ENCODE measurements around the gene AFDN.

Gene AFDN

DNA sequence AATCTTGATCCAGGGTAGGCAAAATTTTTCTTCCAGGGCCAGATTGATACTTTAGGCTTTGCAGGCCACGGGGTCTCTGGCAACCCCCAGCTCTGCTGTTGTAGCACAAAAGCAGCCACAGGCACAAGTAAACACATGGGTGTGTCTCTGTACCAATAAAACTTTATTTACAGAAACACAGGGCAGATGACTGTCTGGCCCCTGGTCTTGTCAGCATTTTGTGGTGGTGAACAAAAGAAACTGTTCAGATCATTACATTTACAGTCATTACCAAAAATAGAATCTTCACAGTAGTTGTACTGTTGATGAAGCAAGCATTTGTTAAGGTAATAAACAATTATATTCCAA lies 125.8 kb downstream of the AFDN start:
- TF ChIP-seq, protein P1, sequence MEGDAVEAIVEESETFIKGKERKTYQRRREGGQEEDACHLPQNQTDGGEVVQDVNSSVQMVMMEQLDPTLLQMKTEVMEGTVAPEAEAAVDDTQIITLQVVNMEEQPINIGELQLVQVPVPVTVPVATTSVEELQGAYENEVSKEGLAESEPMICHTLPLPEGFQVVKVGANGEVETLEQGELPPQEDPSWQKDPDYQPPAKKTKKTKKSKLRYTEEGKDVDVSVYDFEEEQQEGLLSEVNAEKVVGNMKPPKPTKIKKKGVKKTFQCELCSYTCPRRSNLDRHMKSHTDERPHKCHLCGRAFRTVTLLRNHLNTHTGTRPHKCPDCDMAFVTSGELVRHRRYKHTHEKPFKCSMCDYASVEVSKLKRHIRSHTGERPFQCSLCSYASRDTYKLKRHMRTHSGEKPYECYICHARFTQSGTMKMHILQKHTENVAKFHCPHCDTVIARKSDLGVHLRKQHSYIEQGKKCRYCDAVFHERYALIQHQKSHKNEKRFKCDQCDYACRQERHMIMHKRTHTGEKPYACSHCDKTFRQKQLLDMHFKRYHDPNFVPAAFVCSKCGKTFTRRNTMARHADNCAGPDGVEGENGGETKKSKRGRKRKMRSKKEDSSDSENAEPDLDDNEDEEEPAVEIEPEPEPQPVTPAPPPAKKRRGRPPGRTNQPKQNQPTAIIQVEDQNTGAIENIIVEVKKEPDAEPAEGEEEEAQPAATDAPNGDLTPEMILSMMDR (IDR thresholded peaks at IDR 0.05) = no peak

- TF ChIP-seq, protein P1 (IDR thresholded peaks at IDR 0.05) = no peak
Measured at GRCh38 chr6:167953551-167953950, 126.8 kb downstream of the AFDN start.

DNA sequence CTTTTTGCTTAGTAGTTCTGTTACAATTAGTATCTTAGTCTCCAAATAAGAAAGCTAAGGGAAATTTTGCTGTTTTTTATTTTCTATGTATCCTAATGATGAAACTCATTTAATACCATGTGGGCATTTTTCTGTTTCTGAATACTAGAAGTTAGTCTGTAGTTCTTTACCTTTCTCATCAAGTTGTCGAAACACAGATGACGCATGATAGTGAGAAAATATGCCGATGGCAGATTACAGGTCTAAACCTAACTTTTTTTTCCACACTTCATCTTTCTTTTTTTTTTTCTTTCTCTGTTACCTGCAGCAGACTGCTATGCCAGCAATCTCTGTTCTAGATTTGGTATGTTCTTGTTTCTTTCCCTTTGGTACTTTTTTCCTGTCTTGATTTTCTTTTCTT lies 127.4 kb downstream of the AFDN start:
- TF ChIP-seq, protein P1 (IDR thresholded peaks at IDR 0.05) = no peak

DNA sequence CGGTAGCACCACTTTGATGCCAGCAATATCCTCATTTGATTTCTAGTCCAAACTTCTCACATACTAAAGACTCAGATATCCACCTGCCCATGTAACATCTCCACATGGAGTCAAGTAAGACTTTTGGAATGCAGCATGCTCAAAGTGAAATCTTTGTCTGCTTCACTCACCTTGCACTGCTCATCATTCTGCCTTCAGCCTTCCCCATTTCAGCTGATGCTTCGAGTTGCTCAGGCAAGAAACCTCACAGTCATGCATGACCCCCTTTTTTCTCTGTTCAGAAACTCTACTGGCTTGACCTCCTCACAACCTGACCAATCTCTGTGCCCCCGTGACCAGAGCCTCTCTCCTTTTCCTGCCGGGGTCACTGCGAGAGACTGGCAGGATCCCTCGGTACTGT lies 129.8 kb downstream of the AFDN start:
- TF ChIP-seq, protein P1 (IDR thresholded peaks at IDR 0.05) = no peak

DNA sequence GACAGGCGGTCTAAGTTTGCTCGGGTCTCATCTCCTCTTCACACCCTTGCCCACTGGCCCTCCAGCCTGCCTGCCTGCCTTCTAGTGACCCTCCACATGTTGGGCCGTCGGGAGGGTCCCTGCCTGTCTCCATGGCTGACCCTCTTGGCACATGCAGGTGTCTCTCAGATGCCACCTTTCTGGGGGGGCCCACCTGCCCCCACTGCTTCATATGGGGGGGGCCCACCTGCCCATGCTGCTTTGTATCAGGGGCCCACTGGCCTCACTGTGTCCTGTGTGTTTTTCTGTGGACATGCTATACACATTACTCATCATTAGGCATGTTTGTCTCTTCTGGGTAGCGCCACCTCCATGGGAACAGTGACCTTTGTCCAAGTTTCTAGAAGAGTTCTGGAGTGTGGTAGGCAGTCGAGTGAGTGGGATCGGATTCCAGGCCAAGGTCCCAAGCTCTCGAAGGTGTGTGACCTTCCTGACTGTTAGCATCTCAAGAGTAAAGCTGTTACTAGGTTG lies 130.3 kb downstream of the AFDN start:
- TF ChIP-seq, protein P1 (IDR thresholded peaks at IDR 0.05) = no peak

DNA sequence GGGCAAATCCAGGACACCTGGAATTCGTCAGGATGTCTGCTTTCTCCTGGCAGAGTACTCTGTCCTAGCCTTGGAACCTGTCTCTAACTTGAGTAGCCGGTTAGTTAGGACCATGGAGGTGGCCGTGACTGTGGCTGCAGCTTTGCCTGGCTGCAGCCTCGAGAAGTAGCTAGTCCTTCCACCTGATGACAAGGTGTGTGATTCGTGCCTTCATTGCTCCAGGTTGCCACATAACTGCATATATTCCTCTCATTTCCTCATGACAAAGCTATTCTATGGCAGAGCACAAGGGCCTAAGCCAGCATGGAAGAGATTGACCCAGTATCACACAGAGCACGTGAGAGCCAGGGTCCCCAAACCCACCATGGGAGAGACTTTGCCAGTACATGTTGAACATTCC lies 130.9 kb downstream of the AFDN start:
- TF ChIP-seq, protein P1 (IDR thresholded peaks at IDR 0.05) = no peak

- TF ChIP-seq, protein P1 (IDR thresholded peaks at IDR 0.05) = no peak
Measured at GRCh38 chr6:167960579-167960978, 133.9 kb downstream of the AFDN start.

GRCh38 chr6:167962711-167963110 lies 136.0 kb downstream of the AFDN start:
- TF ChIP-seq, protein P1 (IDR thresholded peaks at IDR 0.05) = no peak

Measured in LNCAP (cell line).